HEK293 (cell line): ENCODE results near the gene LGI1.

Source experiments
- TF ChIP-seq, protein P1 (sequence below): fragments of 450-650 bp; formaldehyde crosslinking; IDR thresholded peaks from 2 replicates; pipeline ENCODE4 v1.5.1; 2016; ENCODE audit warnings: missing biosample characterization, missing genetic modification characterization
- TF ChIP-seq, protein P2 (sequence below): fragments of 450-650 bp; formaldehyde crosslinking; IDR thresholded peaks from 2 replicates; pipeline ENCODE4 v1.5.1; 2017; ENCODE audit warnings: missing biosample characterization, missing genetic modification characterization
- TF ChIP-seq, protein P3 (sequence below): fragments of 450-650 bp; IDR thresholded peaks from 2 replicates; pipeline ENCODE4 v1.5.1; 2018; ENCODE audit warnings: missing biosample characterization, mild to moderate bottlenecking, missing genetic modification characterization

DNA sequence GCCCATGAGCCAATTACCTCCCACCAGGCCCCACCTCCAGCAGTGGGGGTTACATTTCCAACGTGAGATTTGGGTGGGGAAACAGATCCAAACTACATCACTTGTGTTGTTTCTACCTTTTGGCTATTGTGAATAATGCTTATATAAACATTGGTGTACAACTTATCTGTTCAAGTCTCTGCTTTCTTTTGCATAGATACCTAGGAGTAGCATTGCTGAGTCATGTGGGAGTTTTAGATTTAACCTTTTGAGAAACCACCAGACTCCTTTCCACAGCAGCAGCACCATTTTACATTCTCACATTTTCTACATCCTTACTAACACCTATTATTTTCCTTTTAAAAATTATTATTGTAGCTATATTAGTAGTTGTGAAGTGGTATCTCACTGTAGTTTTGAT lies 41.0 kb upstream of the LGI1 start:
- TF ChIP-seq, protein P1, sequence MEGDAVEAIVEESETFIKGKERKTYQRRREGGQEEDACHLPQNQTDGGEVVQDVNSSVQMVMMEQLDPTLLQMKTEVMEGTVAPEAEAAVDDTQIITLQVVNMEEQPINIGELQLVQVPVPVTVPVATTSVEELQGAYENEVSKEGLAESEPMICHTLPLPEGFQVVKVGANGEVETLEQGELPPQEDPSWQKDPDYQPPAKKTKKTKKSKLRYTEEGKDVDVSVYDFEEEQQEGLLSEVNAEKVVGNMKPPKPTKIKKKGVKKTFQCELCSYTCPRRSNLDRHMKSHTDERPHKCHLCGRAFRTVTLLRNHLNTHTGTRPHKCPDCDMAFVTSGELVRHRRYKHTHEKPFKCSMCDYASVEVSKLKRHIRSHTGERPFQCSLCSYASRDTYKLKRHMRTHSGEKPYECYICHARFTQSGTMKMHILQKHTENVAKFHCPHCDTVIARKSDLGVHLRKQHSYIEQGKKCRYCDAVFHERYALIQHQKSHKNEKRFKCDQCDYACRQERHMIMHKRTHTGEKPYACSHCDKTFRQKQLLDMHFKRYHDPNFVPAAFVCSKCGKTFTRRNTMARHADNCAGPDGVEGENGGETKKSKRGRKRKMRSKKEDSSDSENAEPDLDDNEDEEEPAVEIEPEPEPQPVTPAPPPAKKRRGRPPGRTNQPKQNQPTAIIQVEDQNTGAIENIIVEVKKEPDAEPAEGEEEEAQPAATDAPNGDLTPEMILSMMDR (tag by site-specific recombination): no peak
- TF ChIP-seq, protein P2, sequence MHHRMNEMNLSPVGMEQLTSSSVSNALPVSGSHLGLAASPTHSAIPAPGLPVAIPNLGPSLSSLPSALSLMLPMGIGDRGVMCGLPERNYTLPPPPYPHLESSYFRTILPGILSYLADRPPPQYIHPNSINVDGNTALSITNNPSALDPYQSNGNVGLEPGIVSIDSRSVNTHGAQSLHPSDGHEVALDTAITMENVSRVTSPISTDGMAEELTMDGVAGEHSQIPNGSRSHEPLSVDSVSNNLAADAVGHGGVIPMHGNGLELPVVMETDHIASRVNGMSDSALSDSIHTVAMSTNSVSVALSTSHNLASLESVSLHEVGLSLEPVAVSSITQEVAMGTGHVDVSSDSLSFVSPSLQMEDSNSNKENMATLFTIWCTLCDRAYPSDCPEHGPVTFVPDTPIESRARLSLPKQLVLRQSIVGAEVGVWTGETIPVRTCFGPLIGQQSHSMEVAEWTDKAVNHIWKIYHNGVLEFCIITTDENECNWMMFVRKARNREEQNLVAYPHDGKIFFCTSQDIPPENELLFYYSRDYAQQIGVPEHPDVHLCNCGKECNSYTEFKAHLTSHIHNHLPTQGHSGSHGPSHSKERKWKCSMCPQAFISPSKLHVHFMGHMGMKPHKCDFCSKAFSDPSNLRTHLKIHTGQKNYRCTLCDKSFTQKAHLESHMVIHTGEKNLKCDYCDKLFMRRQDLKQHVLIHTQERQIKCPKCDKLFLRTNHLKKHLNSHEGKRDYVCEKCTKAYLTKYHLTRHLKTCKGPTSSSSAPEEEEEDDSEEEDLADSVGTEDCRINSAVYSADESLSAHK (tag by site-specific recombination): no peak
- TF ChIP-seq, protein P3, sequence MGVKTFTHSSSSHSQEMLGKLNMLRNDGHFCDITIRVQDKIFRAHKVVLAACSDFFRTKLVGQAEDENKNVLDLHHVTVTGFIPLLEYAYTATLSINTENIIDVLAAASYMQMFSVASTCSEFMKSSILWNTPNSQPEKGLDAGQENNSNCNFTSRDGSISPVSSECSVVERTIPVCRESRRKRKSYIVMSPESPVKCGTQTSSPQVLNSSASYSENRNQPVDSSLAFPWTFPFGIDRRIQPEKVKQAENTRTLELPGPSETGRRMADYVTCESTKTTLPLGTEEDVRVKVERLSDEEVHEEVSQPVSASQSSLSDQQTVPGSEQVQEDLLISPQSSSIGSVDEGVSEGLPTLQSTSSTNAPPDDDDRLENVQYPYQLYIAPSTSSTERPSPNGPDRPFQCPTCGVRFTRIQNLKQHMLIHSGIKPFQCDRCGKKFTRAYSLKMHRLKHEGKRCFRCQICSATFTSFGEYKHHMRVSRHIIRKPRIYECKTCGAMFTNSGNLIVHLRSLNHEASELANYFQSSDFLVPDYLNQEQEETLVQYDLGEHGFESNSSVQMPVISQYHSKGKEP (tag by site-specific recombination): no peak
